ENCODE data around the gene RSPO1.

RSPO1 gene

GRCh38 chr1:37634992-37635902, 555 bp upstream of the RSPO1 start:
- in situ Hi-C loops (cut with HindIII; ENCODE audit: low sequenced_read_pairs), result no loop called here
- no peak for TF ChIP-seq CTCF (IDR thresholded peaks at IDR 0.05; ENCODE audit: low read depth, low read length)
- H3K4me3 ChIP-seq (ENCODE audit: low read depth, low read length), result no peak overlapping the region
- no peak for DNase-seq (ENCODE audit: low read depth, low spot score)

GRCh38 chr1:37633938-37634243, 801 bp downstream of the RSPO1 start:
- TF ChIP-seq CTCF (IDR thresholded peaks at IDR 0.05; ENCODE audit: low read depth, low read length), result no peak
- DNase-seq (ENCODE audit: low read depth, low spot score), result no peak
- in situ Hi-C loops (cut with HindIII; ENCODE audit: low sequenced_read_pairs), result no loop called here
- H3K4me3 ChIP-seq (ENCODE audit: low read depth, low read length), result no peak overlapping the region

- no peak for TF ChIP-seq CTCF (IDR thresholded peaks at IDR 0.05; ENCODE audit: low read depth, low read length)
- in situ Hi-C loops (cut with HindIII; ENCODE audit: low sequenced_read_pairs), result no loop called here
- no peak for DNase-seq (ENCODE audit: low read depth, low spot score)
- H3K4me3 ChIP-seq (ENCODE audit: low read depth, low read length), result no peak overlapping the region
Observed at GRCh38 chr1:37633040-37633937, 1.4 kb downstream of the RSPO1 start.

GRCh38 chr1:37631036-37631435, 3.7 kb downstream of the RSPO1 start:
- no peak for TF ChIP-seq CTCF (IDR thresholded peaks at IDR 0.05; ENCODE audit: low read depth, low read length)
- no peak overlapping the region for H3K4me3 ChIP-seq (ENCODE audit: low read depth, low read length)
- in situ Hi-C loops (cut with HindIII; ENCODE audit: low sequenced_read_pairs), result no loop called here
- DNase-seq (ENCODE audit: low read depth, low spot score), result no peak

GRCh38 chr1:37630426-37631028, 4.2 kb downstream of the RSPO1 start:
- no peak for DNase-seq (ENCODE audit: low read depth, low spot score)
- no peak for TF ChIP-seq CTCF (IDR thresholded peaks at IDR 0.05; ENCODE audit: low read depth, low read length)
- in situ Hi-C loops (cut with HindIII; ENCODE audit: low sequenced_read_pairs), result no loop called here

GRCh38 chr1:37629726-37630425, 4.8 kb downstream of the RSPO1 start:
- in situ Hi-C loops (cut with HindIII; ENCODE audit: low sequenced_read_pairs), result no loop called here
- no peak for TF ChIP-seq CTCF (IDR thresholded peaks at IDR 0.05; ENCODE audit: low read depth, low read length)
- no peak overlapping the region for H3K4me3 ChIP-seq (ENCODE audit: low read depth, low read length)
- DNase-seq (ENCODE audit: low read depth, low spot score), result no peak

More at GRCh38 chr1:37630426-37631028, 4.2 kb downstream of the RSPO1 start:
- no peak overlapping the region for H3K4me3 ChIP-seq (ENCODE audit: low read depth, low read length)
